BE2C (cell line): ENCODE results near the gene CEP20.

Experiments used
- DNase-seq: peaks from one replicate; pipeline ENCODE4 v3.0.0-alpha.2; 2020
- H3K27me3 ChIP-seq: fragments of 250-450 bp; sonication (Bioruptor Pico); 2 replicates; pipeline ENCODE4 v1.5.1; 2020; ENCODE audit warnings: mild to moderate bottlenecking
- H3K36me3 ChIP-seq: fragments of 250-450 bp; sonication (Bioruptor Pico); 2 replicates; pipeline ENCODE4 v1.5.1; 2020; ENCODE audit warnings: mild to moderate bottlenecking
- H3K4me1 ChIP-seq: fragments of 250-450 bp; sonication (Bioruptor Pico); 2 replicates; pipeline ENCODE4 v1.5.1; 2020
- H3K4me3 ChIP-seq: 2 replicates; pipeline ENCODE4 v1.5.1; 2011; ENCODE audit warnings: low read depth, low read length
- H3K9me3 ChIP-seq: fragments of 250-450 bp; sonication (Bioruptor Pico); 2 replicates; pipeline ENCODE4 v1.5.1; 2020
- TF ChIP-seq, protein P1 (sequence below): IDR thresholded peaks from 2 replicates; pipeline ENCODE4 v1.5.1; 2012; ENCODE audit warnings: mild to moderate bottlenecking, low read depth, low read length

CEP20 gene

GRCh38 chr16:15900357-15900756 is 12.0 kb upstream of the CEP20 start:
- H3K27me3 ChIP-seq: no peaks in the 10 kb centered on the region
- TF ChIP-seq, protein P1, sequence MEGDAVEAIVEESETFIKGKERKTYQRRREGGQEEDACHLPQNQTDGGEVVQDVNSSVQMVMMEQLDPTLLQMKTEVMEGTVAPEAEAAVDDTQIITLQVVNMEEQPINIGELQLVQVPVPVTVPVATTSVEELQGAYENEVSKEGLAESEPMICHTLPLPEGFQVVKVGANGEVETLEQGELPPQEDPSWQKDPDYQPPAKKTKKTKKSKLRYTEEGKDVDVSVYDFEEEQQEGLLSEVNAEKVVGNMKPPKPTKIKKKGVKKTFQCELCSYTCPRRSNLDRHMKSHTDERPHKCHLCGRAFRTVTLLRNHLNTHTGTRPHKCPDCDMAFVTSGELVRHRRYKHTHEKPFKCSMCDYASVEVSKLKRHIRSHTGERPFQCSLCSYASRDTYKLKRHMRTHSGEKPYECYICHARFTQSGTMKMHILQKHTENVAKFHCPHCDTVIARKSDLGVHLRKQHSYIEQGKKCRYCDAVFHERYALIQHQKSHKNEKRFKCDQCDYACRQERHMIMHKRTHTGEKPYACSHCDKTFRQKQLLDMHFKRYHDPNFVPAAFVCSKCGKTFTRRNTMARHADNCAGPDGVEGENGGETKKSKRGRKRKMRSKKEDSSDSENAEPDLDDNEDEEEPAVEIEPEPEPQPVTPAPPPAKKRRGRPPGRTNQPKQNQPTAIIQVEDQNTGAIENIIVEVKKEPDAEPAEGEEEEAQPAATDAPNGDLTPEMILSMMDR: no peak
- no peaks in the 10 kb centered on the region for H3K9me3 ChIP-seq
- no peaks in the 10 kb centered on the region for H3K4me1 ChIP-seq
- H3K4me3 ChIP-seq: no peak overlapping the region
- DNase-seq: no peak
- H3K36me3 ChIP-seq: no peaks in the 10 kb centered on the region

- no peak for DNase-seq
- no peak overlapping the region for H3K4me3 ChIP-seq
- no peaks in the 10 kb centered on the region; the same call in 1 of the 2 replicates for H3K9me3 ChIP-seq
- no peaks in the 10 kb centered on the region for H3K36me3 ChIP-seq
- TF ChIP-seq, protein P1: no peak
- no peaks in the 10 kb centered on the region for H3K4me1 ChIP-seq
- no peaks in the 10 kb centered on the region for H3K27me3 ChIP-seq
Measured at GRCh38 chr16:15899538-15900100, 11.2 kb upstream of the CEP20 start.

GRCh38 chr16:15898654-15899053 is 10.3 kb upstream of the CEP20 start:
- DNase-seq: no peak

GRCh38 chr16:15897834-15898254 is 9.4 kb upstream of the CEP20 start:
- TF ChIP-seq, protein P1: no peak
- Histone ChIP-seq H3K9me3 (no peaks in the 10 kb centered on the region; the same call in 1 of the 2 replicates), H3K27me3 (no peaks in the 10 kb centered on the region), H3K36me3 (no peaks in the 10 kb centered on the region), H3K4me3 (no peak overlapping the region), H3K4me1 (no peaks in the 10 kb centered on the region)
- DNase-seq: no peak

More at GRCh38 chr16:15898654-15899053, 10.3 kb upstream of the CEP20 start:
- H3K4me3 ChIP-seq: no peak overlapping the region
- H3K9me3 ChIP-seq: no peaks in the 10 kb centered on the region; the same call in 1 of the 2 replicates
- no peaks in the 10 kb centered on the region for H3K36me3 ChIP-seq
- no peaks in the 10 kb centered on the region for H3K4me1 ChIP-seq
- no peaks in the 10 kb centered on the region for H3K27me3 ChIP-seq
- TF ChIP-seq, protein P1: no peak

GRCh38 chr16:15897121-15897780 is 8.8 kb upstream of the CEP20 start:
- Histone ChIP-seq H3K9me3 (no peaks in the 10 kb centered on the region; the same call in 1 of the 2 replicates), H3K4me1 (no peaks in the 10 kb centered on the region), H3K27me3 (no peaks in the 10 kb centered on the region), H3K36me3 (no peaks in the 10 kb centered on the region), H3K4me3 (no peak overlapping the region)
- TF ChIP-seq, protein P1: no peak
- no peak for DNase-seq

DNA sequence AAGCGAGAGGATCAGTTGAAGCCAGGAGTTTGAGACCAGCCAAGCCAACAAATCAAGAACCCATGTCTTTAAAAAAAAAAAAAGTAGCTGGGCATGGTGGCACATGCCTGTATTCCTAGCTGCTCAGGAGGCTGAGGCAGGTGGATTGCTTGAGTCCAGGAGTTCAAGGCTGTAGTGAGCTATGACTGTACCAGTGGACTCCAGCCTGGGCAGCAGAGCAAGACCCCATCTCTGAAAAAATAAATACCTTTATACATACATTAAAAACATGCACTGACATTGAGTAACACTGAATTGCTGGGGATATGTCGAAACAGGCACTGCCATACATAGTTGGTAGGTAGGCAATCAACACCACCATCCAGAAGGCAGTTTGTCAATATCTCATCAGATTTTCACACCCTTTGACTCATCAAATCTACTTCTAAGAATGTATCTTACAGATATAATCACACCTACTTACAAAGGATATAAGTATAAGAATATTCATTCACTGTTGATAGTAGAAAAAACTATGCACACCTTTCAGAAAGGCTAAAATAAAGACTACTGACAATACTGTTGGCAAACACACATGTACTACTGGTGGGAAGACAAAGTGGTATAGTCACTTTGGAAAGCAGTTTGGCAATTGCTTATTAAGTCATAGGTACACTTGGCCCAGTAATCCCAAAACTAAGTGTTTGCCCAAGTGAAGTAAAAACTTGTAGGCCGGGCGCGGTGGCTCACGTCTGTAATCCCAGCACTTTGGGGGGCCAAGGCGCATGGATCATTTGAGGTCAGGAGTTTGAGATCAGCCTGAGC is 6.4 kb upstream of the CEP20 start:
- TF ChIP-seq, protein P1: no peak
- H3K9me3 ChIP-seq: no peaks in the 10 kb centered on the region; the same call in 1 of the 2 replicates
- DNase-seq: no peak
- H3K4me3 ChIP-seq: no peak overlapping the region
- no peaks in the 10 kb centered on the region for H3K36me3 ChIP-seq
- H3K27me3 ChIP-seq: no peaks in the 10 kb centered on the region
- H3K4me1 ChIP-seq: no peaks in the 10 kb centered on the region
